AG04449 (cell line): Measurements from ENCODE around the gene RIMS4.

Source experiments
- CTCF ChIA-PET: fragments of 350-600 bp; formaldehyde crosslinking; extraction: SDS; loops from one replicate; lab custom pipeline; 2021; ENCODE audit warnings: antibody characterized with exemption; lab: Yijun Ruan, JAX
- POLR2A ChIA-PET: fragments of 400-600, 350-600 bp; formaldehyde crosslinking; extraction: SDS; loops from one replicate; lab custom pipeline; 2020; ENCODE audit warnings: antibody characterized with exemption, inconsistent platforms; lab: Yijun Ruan, JAX
- DNase-seq: peaks from one replicate; pipeline ENCODE4 v3.0.0-alpha.2; 2010; ENCODE audit warnings: low read depth, low spot score
- H3K4me3 ChIP-seq: 2 replicates; pipeline ENCODE4 v1.5.1; 2011; ENCODE audit warnings: low read depth, mild to moderate bottlenecking, control low read depth, low read length
- TF ChIP-seq, protein P1 (sequence below): IDR thresholded peaks from one replicate; pipeline ENCODE4 v1.5.1; 2011; ENCODE audit warnings: mild to moderate bottlenecking, moderate library complexity, low read length, control low read depth, inconsistent platforms; ENCODE audit not compliant: insufficient read depth; ENCODE audit errors: missing control alignments

Gene RIMS4

DNA sequence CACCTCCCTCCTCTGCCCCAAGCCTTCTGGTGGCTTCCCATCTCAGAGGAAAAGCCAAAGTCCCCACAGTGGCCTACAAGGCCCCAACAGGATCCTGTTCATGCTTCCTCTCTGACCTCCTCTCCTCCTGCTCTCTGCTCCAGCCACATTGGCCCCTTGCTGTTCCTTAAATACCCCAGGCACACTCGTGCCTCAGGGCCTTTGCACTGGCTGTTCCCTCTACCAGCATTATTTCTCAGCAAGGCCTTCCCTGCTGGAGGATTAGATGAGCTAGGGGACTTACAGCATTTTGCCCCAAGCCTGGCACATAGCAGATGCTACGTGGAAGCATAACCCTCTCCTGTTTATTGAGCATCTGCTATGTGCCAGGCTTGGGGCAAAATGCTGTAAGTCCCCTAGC is 87.4 kb downstream of the RIMS4 start:
- POLR2A ChIA-PET = interaction anchor here (0.7 kb wide), 1 partner anchor 155 kb away, joined by 3 read pairs; no protein-coding TSS in a partner anchor
- TF ChIP-seq, protein P1, sequence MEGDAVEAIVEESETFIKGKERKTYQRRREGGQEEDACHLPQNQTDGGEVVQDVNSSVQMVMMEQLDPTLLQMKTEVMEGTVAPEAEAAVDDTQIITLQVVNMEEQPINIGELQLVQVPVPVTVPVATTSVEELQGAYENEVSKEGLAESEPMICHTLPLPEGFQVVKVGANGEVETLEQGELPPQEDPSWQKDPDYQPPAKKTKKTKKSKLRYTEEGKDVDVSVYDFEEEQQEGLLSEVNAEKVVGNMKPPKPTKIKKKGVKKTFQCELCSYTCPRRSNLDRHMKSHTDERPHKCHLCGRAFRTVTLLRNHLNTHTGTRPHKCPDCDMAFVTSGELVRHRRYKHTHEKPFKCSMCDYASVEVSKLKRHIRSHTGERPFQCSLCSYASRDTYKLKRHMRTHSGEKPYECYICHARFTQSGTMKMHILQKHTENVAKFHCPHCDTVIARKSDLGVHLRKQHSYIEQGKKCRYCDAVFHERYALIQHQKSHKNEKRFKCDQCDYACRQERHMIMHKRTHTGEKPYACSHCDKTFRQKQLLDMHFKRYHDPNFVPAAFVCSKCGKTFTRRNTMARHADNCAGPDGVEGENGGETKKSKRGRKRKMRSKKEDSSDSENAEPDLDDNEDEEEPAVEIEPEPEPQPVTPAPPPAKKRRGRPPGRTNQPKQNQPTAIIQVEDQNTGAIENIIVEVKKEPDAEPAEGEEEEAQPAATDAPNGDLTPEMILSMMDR = no peak
- no peak overlapping the region for H3K4me3 ChIP-seq
- DNase-seq = no peak
- CTCF ChIA-PET = interaction anchor here (4.5 to 21.9 kb wide), 2 partner anchors 11 to 35 kb away, joined by 29 to 801 read pairs; no protein-coding TSS in a partner anchor

DNA sequence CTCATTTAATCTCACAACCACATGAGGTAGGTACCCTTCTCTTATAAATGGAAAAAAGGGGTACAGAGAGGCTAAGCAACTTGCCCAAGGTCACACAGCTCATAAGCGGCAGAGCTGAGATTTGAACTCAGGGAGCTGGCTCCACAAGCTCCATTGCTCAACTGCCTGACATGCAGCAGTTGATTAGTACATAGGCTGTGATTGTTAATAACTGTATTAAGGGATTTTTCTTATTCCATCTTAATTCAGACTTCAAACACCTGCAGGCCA is 88.6 kb downstream of the RIMS4 start:
- ChIA-PET POLR2A (no interaction called here), CTCF (interaction anchor here (0.8 to 21.9 kb wide), 7 partner anchors 9 to 33 kb away, joined by 3 to 801 read pairs (median 4); no protein-coding TSS in a partner anchor)
- TF ChIP-seq, protein P1 = no peak
- DNase-seq = no peak
- H3K4me3 ChIP-seq = no peak overlapping the region

DNA sequence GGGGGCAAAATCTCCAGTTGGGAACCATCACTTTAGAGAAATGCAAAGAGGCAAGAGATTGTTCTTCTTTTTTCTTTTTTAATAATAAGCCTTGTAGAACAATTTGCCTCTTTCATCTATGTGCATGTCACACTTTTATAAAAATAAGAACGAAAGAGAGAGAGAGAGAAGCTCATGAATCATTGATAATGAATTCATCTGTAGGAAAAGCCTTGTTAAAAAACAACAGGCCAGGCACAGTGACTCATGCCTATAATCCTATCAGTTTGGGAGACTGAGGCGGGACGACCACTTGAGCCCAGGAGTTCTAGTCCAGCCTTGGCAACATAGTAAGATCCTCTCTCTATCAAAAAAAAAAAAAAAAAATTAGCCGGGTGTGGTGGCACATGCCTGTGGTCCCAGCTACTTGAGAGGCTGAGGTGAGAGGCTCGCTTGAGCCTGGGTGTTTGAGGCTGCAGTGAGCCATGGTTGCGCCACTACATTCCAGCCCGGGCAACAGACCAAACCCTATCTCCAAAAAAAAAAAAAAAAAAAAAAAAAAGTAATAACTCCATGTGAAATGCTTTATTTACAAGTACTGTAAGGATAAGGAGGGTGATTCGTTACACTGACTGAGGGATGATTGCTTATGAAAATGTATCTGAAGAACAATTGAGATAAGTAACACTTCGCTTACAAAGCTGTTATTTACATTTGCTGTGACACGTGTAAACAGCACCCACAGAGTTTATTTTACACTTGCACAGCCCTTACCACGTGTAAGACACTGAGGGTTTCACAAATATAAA is 89.2 kb downstream of the RIMS4 start:
- H3K4me3 ChIP-seq = no peak overlapping the region
- TF ChIP-seq, protein P1 = no peak
- no peak for DNase-seq
- CTCF ChIA-PET = interaction anchor here (0.8 to 21.9 kb wide), 7 partner anchors 9 to 33 kb away, joined by 3 to 801 read pairs (median 4); no protein-coding TSS in a partner anchor
- POLR2A ChIA-PET = interaction anchor here (1.1 kb wide), 1 partner anchor 9 kb away, joined by 6 read pairs; no protein-coding TSS in a partner anchor

DNA sequence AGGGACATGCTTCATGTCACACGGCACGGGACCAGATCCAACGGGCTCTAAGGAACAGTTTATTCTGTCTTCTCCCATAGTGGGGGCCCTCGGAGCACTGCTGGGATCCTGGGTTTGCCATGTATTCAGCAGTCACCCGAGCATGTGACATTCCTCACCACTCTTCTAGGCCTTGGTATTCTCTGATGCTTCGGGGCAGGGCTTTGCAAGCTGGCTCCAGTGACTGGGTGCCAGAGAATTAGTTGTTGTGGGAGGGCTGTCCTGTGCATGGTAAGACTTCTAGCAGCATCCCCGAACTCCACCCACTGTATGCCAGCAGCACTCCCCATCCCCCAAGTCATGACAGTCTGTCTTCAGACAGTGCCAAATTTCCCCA is 89.7 kb downstream of the RIMS4 start:
- no peak for DNase-seq
- ChIA-PET CTCF (interaction anchor here (1.1 to 21.9 kb wide), 5 partner anchors 8 to 32 kb away, joined by 3 to 801 read pairs (median 5); no protein-coding TSS in a partner anchor), POLR2A (interaction anchor here (1.1 kb wide), 1 partner anchor 9 kb away, joined by 6 read pairs; no protein-coding TSS in a partner anchor)
- TF ChIP-seq, protein P1 = no peak
- no peak overlapping the region for H3K4me3 ChIP-seq

DNA sequence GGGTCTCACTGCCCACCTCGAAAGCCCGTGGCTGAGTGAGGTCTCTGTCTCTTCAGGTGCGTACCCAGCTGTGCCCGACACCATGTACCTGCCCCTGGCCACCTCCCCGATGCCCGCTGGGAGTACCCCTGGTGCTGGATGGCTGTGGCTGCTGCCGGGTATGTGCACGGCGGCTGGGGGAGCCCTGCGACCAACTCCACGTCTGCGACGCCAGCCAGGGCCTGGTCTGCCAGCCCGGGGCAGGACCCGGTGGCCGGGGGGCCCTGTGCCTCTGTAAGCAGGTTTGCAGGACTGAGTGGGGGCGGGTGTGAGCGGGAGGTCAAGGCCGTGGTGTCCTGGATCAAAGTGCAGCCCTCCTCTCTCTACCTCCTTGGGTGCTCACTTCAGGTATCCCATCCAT is 90.5 kb downstream of the RIMS4 start:
- no peak overlapping the region for H3K4me3 ChIP-seq
- TF ChIP-seq, protein P1 = no peak
- CTCF ChIA-PET = interaction anchor here (4.1 to 21.9 kb wide), 2 partner anchors 14 to 31 kb away, joined by 21 to 801 read pairs; no protein-coding TSS in a partner anchor
- POLR2A ChIA-PET = no interaction called here
- no peak for DNase-seq

DNA sequence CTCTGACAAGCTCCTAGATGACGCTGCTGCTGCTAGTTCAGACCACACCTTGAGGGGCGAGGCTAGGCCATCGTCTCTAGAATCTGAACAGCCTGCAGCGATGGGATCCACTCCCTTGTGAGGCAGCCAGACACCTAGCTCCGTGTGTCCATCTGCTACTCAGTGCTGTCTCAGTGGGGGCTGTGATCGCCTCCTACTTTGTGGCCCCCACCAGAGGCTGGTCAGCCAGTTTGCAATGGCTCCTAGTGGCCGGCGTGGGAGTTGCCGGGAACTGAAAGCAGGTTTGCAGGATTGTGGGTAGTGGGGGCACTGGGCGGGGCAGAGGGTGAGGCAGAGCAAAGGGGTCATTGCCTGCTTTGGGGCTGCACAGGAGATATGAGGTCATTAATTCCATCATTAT is 92.4 kb downstream of the RIMS4 start:
- no peak for DNase-seq
- CTCF ChIA-PET = interaction anchor here (0.9 to 21.9 kb wide), 7 partner anchors 9 to 30 kb away, joined by 3 to 801 read pairs (median 5); no protein-coding TSS in a partner anchor
- POLR2A ChIA-PET = no interaction called here
- TF ChIP-seq, protein P1 = peak; percentile 25
- H3K4me3 ChIP-seq = no peak overlapping the region
